Tibial artery (tissue), 4 donors: Measurements from ENCODE around the gene PTH.
A peak's percentile ranks its signal among the peaks of the same experiment; 100 is the strongest.

Experiments
- DNase-seq, 2 donors: peaks; one replicate each; pipeline ENCODE4 v3.0.0-alpha.2; 2019
- H3K27ac ChIP-seq, 2 donors: fragments of 200-600 bp; sonication (generic) in 1 of 2; 1 replicate in 1 of 2; 2 replicates in 1 of 2; pipeline ENCODE4 v1.5.1; 2018 to 2019; ENCODE audit warnings: mild to moderate bottlenecking in 1 of 2
- H3K27me3 ChIP-seq, 2 donors: fragments of 200-600 bp; sonication (generic) in 1 of 2; one replicate each; pipeline versions ENCODE4 v1.5.1 to v1.6.0; 2016 to 2019
- H3K36me3 ChIP-seq, 3 donors: fragments of 200-600 bp; sonication (generic) in 2 of 3; one replicate each; pipeline ENCODE4 v1.5.1; 2016 to 2019; ENCODE audit warnings: mild to moderate bottlenecking in 2 of 3
- H3K4me1 ChIP-seq, 4 donors: fragments of 200-600 bp; sonication (generic) in 2 of 4; 1 replicate in 3 of 4; 2 replicates in 1 of 4; pipeline ENCODE4 v1.5.1; 2016 to 2019
- H3K4me3 ChIP-seq, 2 donors: fragments of 200-600 bp; sonication (generic) in 1 of 2; 1 replicate in 1 of 2; 2 replicates in 1 of 2; pipeline ENCODE4 v1.5.1; 2018 to 2019; ENCODE audit warnings: mild to moderate bottlenecking in 2 of 2
- H3K9me3 ChIP-seq, 3 donors: fragments of 200-600 bp; sonication (generic) in 1 of 3; one replicate each; pipeline ENCODE4 v1.5.1; 2016 to 2019
- intact Hi-C: fragments of 100-400 bp; cut with DNase I; formaldehyde crosslinking; loops from one replicate; pipeline ENCODE4 v1.15.0; 2023; ENCODE audit warnings: low total_unique reads
- TF ChIP-seq, protein P1 (sequence below), 2 experiments: fragments of 200-600 bp in 1 of 2; fragments of 450-650 bp in 1 of 2; IDR thresholded peaks; one replicate each; pipeline ENCODE4 v1.5.1; 2017 to 2019; ENCODE audit warnings: antibody characterized with exemption in 2 of 2, mild to moderate bottlenecking in 1 of 2, moderate library complexity in 1 of 2

PTH gene

DNA sequence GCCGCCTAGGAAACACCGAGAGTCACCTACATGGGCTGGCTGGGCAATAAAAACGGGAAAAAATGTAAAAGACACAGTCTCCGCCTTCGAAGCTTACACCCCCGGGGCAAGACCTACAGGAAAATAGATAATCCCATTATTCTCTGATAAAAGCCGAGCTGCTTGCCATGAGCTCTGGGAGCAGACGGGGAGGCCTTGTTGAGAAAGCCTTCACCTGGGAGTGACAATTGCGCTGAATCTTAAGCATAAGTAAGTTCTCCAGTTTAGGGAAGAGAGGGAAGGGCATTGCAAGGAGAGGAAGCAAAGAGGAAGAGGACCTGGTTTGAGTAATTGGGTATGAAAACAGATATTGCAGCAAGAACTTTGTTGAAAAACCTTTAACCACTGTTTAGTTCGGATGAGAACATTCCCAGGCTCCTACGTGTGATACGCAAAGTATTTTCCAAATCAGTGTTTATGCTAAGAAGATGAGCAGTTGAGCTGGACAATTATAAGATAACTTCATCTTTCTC, 32.0 kb downstream of the PTH start:
- Histone ChIP-seq H3K36me3 (no peaks in the 10 kb centered on the region), H3K9me3 (no peaks in the 10 kb centered on the region), H3K27me3 (no peaks in the 10 kb centered on the region), H3K4me1 (peaks cover 0 to 21% (median 15%) of the 10 kb centered on the region in 4 donors), H3K27ac (peak overlapping the region; percentile 83 to 91), H3K4me3 (peak overlapping the region; percentile 82 to 87)
- DNase-seq: no peak
- TF ChIP-seq, protein P1, sequence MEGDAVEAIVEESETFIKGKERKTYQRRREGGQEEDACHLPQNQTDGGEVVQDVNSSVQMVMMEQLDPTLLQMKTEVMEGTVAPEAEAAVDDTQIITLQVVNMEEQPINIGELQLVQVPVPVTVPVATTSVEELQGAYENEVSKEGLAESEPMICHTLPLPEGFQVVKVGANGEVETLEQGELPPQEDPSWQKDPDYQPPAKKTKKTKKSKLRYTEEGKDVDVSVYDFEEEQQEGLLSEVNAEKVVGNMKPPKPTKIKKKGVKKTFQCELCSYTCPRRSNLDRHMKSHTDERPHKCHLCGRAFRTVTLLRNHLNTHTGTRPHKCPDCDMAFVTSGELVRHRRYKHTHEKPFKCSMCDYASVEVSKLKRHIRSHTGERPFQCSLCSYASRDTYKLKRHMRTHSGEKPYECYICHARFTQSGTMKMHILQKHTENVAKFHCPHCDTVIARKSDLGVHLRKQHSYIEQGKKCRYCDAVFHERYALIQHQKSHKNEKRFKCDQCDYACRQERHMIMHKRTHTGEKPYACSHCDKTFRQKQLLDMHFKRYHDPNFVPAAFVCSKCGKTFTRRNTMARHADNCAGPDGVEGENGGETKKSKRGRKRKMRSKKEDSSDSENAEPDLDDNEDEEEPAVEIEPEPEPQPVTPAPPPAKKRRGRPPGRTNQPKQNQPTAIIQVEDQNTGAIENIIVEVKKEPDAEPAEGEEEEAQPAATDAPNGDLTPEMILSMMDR (IDR thresholded peaks at IDR 0.05): no peak
- intact Hi-C loops: loop anchor here (5.0 to 10.0 kb wide), 2 partner anchors 187 to 259 kb away; partner anchors contain the start of gene BMAL1

DNA sequence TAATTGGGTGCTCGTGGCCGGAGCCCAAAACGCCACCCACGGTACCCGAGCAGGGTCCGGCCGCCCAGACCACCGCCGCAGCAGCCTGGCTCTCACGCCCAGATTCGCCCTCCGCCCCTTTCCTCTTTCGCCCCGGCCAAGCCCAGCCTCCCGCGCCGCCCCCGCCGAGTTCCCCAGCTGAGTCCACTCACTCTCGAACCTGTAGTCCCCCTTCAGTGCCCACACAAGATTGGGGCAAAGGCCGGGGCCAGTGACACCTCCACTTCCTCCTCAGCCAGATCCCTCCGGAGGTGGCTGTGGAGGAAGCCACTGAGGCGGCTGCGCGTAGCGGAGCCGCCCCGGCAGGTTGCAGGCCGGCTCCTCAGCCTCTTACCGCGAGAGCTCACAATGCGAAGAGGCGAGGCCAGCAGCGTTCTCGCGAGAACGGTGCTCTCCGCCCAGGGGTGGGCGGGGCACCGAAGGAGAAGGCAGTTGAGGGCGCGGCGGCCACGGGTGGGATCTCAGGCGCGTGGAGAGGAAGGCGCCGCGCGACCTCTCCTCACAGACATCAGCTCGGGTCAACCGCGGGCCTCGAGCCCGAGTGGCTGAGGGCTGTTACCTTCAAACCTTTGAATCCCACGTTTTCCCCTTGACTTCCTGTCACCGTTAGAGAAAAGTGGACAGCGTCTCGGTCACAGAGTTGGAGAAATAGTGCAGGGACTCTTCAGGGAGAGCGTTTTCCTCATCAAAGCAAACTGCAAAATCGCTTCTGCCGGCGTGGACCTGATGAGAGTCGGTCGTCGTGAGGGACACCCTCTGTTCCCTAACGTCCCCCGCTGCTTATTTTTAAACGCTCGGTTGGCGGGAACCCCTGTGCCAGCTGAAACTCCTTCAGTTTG, 32.7 kb downstream of the PTH start, which contains the start of gene BTBD10:
TSS of gene BTBD10 (minus strand) at position 322 of the 878 bp plus-strand sequence. CDS start 18,098 bp downstream, outside the sequence.
- intact Hi-C loops: loop anchor here (5.0 to 10.0 kb wide), 2 partner anchors 186 to 258 kb away; partner anchors contain the start of gene BMAL1

DNA sequence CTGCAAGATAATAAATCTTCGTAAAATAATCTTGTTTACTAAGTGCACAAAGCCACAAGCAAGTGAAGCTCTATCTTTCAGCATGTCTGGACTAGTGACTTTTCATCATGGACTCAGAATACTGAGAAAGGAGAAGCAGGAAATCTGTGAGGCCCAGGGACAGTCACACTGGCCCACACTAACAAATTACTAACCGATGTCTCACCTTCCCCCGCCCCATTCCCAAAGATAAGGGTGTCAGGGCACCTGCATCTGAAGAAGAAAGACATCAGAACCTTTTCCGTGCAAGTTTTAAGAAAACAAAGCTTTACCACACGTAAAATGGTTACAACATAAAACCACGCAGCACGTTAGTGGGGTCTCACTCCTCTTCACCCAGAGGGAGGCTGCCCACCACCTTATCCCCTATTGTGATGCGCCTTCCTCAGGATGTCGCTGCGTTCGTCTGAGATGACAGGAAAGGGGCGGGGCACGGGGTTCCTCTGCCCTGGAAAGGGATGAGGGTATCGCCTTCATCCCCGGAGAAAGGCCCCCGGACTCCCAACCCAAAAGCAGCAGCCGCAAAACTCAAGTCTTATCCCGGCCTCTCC, 33.4 kb downstream of the PTH start:
- H3K27me3 ChIP-seq: no peaks in the 10 kb centered on the region
- peak overlapping the region; percentile 83 to 91 for H3K27ac ChIP-seq
- TF ChIP-seq, protein P1 (IDR thresholded peaks at IDR 0.05): no peak
- peaks cover 0 to 21% (median 15%) of the 10 kb centered on the region in 4 donors for H3K4me1 ChIP-seq
- no peaks in the 10 kb centered on the region for H3K9me3 ChIP-seq
- peak; percentile 60 to 79 for DNase-seq
- H3K36me3 ChIP-seq: no peaks in the 10 kb centered on the region
- H3K4me3 ChIP-seq: peak overlapping the region; percentile 82 to 87
- intact Hi-C loops: loop anchor here (5.0 to 10.0 kb wide), 2 partner anchors 185 to 258 kb away; partner anchors contain the start of gene BMAL1

More for the DNA sequence above, 32.7 kb downstream of the PTH start, which contains the start of gene BTBD10:
- TF ChIP-seq, protein P1 (IDR thresholded peaks at IDR 0.05): no peak
- peak; percentile 90 to 97 for DNase-seq
- Histone ChIP-seq H3K27me3 (no peaks in the 10 kb centered on the region), H3K27ac (peak within 1 kb of the TSS; percentile 83 to 91), H3K4me3 (peak within 1 kb of the TSS; percentile 82 to 87), H3K36me3 (no peaks in the 10 kb centered on the region), H3K4me1 (peaks cover 0 to 21% (median 15%) of the 10 kb centered on the region in 4 donors), H3K9me3 (no peaks in the 10 kb centered on the region)

DNA sequence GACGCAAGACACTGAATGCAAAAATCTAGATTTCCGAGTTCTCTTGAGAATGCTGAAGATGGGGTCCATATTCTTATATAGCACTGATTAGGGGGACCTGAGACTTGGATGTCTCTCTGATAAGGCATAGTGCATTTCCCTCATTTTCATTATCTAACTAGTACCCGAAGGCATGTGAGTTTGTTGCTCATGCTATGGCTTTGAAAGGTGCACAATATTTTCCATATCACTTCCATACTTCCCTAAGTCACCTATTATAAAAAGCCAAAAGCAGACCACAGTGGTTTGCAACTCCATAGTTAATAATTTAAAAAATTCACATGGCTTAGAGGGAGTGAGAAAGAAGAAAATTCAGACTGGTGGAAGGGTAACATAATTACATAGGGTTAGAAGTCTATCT, 34.5 kb downstream of the PTH start:
- intact Hi-C loops: loop anchor here (5.0 to 10.0 kb wide), 2 partner anchors 184 to 256 kb away; partner anchors contain the start of gene BMAL1
- H3K4me3 ChIP-seq: no peak overlapping the region

More for the DNA sequence above, 34.5 kb downstream of the PTH start:
- no peak for DNase-seq
- H3K9me3 ChIP-seq: no peaks in the 10 kb centered on the region
- H3K27ac ChIP-seq: no peak overlapping the region
- H3K27me3 ChIP-seq: no peaks in the 10 kb centered on the region
- H3K36me3 ChIP-seq: no peaks in the 10 kb centered on the region
- peaks cover 0 to 21% (median 15%) of the 10 kb centered on the region in 4 donors for H3K4me1 ChIP-seq
- TF ChIP-seq, protein P1 (IDR thresholded peaks at IDR 0.05): no peak
